GM19397 (cell line): ENCODE measurements around the gene INHBE.
"Not testable (repeated sequence)": the region's sequence is repeated elsewhere in the genome, so short reads cannot be mapped to it uniquely, and the experiment has no call there.

Experiments
- ATAC-seq: cut with Tn5 transposase; IDR thresholded peaks from one replicate; pipeline ENCODE4 v1.9.1; 2021; ENCODE audit warnings: mild to moderate bottlenecking, moderate library complexity; ENCODE audit not compliant: unreplicated experiment

INHBE gene

GRCh38 chr12:57491393-57492280 lies 36.5 kb downstream of the INHBE start:
- no peak for ATAC-seq

- ATAC-seq: not testable (repeated sequence)
These were observed 40.1 kb downstream of the INHBE start for GRCh38 chr12:57495051-57495701.

DNA sequence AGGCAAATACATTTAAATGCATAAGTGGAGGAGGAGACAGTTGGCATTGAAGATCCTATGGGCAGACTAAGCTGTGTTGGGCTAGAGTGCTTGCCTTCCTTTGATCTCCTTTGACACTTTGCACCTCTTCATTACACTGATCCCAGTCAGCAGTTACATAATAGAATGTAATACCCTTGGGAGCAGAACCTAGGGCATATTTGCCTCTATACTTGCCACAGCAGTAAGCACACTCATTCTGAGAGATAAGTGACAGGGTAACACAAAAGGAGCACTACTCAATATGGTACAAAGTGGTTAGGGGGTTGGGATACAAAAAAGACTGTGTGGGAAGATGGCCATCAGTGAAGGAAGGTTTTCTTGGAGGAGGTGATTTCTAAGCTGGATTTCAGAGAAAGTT lies 41.7 kb downstream of the INHBE start:
- no peak for ATAC-seq

DNA sequence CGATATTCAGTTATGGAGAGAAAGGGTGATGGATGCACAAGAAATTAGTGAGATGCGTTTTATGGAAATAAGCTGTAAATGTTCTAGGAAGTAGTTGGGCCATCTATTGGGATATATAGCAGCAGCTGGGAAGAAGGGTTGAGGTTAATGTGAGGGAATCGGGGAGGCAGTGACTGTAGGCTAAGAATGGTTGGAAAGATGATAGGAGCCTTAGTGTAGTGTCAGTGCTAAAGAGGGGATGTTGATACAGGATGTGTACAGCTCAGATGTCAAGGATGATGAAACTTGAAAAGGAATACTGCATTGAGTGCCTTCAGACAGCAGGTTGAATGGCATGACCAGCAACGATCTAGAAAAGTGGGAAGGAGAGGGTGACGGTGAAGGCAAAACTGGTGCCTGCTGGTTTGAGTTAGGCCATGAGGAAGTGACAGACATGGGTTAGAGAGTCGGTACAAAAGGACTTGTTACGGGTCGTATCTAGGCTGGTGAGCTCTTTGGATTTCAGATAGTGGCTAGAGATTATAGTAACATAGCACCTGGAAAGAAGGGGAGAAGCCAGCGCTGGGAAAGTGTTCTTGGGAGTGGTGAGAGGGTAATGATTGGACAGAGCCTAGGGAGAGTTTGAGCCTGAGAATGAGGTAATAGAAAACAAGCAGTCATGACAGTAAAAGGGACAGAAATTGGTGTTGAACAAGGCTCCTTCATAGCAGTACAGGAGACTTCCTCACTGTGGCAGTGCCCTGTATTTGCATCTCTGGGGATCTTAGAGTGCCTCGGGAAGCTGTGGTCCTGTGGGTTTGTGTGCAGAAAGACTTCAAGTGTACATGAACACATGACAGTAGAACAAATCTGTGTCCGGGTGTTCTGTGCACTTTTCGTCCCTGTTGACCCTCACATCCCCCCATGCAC lies 42.4 kb downstream of the INHBE start:
- no peak for ATAC-seq

- ATAC-seq: no peak
These were observed 43.0 kb downstream of the INHBE start for GRCh38 chr12:57498132-57498502.

DNA sequence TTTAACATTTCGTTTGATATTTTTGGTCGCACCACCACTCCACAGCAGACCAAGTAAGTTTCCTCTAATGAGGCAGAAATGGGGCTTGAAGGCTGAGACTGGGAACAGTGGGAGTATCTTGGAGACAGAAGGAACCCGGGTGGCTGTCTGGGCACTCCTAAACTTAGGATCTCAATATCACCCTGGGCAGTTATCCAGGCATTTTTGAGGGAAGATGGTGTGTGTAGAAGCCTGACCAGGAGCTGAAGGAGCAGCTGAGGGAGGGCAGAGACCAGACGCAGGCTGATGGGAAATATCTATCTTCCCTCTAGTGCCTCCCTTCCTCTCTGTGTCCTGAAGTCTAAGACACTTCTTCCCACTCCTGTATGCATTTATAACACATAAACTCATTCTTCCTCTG lies 43.5 kb downstream of the INHBE start:
- ATAC-seq: no peak

DNA sequence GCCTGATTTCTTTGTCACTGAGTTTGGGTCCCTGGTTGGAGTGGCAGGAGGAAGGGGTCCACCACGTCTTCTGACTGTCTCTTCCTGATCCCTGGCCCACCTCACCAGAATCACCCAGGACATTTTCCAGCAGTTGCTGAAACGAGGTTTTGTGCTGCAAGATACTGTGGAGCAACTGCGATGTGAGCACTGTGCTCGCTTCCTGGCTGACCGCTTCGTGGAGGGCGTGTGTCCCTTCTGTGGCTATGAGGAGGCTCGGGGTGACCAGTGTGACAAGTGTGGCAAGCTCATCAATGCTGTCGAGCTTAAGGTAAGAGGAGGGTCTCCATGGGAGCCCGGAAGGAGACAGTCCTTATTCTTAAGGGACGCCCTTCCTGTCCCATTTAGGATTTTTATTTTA lies 45.1 kb downstream of the INHBE start:
- ATAC-seq: no peak

- not testable (repeated sequence) for ATAC-seq
These were observed 47.3 kb downstream of the INHBE start for GRCh38 chr12:57502311-57502969.

DNA sequence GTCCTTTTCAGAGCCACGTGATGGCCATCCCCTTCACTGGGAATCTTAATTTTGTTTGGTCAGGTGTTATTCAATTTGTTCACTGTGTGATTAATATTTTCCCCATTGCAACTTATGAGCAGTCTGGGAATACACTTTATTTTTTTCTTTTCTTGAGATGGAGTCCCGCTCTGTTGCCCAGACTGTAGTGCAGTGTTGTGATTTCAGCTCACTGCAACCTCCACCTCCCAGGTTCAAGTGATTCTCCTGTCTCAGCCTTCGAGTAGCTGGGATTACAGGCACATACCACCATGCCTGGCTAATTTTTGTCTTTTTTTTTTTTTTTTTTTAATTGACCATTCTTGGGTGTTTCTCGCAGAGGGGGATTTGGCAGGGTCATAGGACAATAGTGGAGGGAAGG lies 51.4 kb downstream of the INHBE start:
- ATAC-seq: not testable (repeated sequence)
